ENCODE measurements around the gene CDC42.

The CDC42 gene

DNA sequence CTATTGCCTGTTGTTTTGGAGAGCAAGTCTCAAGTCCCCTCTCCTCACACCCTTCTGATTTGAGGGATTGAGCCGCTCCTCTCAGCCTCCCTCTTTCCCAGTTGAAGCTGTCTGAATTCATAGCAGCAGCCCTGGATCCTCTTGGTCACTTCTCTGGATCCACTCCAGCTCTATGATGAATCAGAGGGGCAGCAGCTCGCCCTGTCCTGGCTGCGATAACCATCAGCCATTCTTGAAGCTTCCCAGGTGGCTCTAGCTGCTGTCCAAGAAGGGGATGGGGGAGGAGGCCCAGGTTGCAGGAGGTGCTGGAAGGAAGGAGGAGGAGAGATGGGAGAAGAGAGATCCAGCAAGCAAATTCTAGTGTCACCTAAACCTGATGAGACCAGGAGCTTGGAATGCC lies 59.1 kb downstream of the CDC42 start:
- no peak for DNase-seq

DNA sequence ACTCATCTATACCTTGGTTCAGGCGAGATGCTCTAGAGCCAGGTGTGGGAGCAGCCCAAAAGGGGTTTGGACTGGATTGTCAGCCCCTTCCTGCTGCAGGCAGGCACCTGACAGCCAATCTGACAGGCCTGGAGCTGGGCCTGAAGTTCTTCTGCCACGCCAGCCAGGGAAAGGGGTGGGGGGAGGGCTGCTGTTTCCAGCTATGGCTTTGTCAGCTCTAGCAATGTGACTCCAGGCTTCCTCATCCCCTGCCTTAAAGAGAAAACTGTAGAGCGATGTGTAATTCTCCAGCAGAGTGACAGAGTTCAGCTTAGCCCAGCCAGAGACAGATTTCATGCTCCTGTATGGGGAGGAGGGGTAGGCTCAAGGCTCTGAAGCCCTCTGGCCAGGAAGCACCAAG lies 60.0 kb downstream of the CDC42 start:
- no peak for DNase-seq

GRCh38 chr1:22114083-22115012 lies 61.8 kb downstream of the CDC42 start:
- DNase-seq, result no peak

DNA sequence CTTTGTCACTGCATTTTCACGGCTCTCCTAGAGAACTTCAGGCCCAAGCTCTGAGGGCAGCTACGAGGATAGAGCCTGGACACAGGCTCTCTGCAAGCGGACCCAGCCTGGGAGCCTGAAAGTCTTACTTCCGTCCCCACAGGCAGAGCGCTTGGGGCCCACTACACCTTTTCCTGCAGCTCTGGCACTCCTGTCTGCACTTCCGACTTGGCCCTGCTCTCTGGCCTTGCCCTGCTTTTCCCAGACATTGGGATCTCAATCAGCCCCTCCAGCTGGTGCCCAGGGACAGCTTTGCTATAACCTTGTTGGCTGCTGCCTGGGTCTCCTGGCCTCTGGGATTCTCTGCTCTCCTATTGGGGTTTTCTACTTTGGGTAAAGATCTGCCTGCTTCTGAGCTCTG lies 62.8 kb downstream of the CDC42 start:
- no peak for DNase-seq

DNA sequence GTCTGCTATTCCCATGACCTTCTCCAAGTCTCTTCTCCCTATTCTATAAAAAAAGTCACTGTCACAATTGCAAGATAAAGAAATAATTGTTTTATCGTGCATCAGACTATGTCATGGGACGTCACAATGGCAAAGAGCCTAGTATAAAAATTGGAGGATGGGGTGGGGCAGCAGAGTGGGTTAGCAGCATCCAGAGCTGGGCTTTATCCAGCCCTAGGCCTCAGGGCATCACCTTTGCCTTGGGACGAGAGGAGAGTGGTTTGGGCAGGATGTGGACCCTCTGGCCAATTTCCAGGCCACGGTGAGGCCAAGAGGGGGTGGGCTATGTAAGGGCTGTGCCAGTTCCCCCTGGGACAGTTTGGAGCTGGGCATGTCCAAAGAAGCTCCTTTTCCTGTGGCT lies 64.7 kb downstream of the CDC42 start:
- no peak for DNase-seq

DNA sequence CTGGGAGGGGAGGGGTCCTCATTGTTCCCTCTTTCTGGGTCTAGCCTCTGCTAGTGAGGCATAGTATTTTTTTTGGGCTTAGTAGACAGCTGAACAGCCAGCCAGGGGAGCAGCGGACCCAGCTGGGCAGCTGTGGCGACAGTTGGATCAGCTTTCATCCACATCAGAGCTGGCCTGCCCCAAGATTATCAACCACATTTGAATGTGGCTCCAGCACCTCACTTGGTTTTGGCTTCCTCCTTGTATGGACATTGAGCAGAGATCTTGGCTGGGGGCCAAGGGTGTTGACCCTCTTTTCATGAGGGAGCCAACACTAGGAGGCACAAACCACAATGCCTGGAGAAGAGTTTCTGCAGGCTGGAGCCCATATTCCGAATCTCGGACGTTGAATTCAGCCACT lies 65.3 kb downstream of the CDC42 start:
- no peak for DNase-seq

GRCh38 chr1:22118291-22118992 lies 65.9 kb downstream of the CDC42 start:
- DNase-seq, result no peak

DNA sequence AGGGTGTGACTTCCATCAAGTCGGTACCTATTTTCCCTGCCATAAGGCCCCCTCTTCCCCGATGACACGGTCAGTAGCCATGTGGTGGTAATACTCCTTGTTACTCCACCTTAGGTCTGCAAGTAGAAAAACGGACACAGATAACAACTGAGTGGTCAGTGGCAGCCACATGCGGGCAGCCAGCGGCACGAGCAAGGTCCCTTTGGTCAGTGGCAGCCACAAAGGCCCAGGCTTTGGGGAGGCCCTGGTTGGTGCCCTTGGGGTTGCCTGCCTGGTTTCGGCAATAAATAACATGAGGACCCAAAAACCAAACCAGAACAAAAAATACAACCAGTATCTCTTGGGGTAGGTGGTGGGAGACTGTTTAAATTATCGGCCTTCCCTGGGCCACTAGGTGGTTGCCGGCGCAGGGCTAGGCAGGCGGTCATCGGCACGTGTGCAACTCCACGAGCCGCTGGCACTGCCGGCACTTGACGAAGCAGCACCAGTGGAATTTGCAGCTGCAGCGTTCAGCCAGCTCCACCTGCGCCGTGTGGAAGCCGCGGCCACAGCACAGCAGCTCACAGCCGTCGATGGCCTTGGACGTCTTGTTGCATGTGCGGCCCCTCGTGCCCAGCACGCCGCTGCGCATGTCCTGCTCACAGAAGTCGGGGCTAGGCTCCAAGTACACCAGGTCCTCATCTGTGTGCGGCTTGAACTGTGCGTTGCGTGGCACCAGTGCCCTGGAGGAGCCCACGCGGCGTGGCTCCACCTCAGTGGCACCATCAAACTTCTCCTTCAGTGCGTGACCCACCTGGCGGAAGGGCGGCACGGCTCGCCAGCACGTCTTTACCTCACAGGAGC lies 67.3 kb downstream of the CDC42 start:
- DNase-seq, result no peak

GRCh38 chr1:22120469-22120790 lies 67.9 kb downstream of the CDC42 start:
- no peak for DNase-seq

- DNase-seq, result no peak
These were observed 69.0 kb downstream of the CDC42 start for GRCh38 chr1:22121421-22121911.

- DNase-seq, result no peak
These were observed 70.0 kb downstream of the CDC42 start for GRCh38 chr1:22122273-22123070.

DNA sequence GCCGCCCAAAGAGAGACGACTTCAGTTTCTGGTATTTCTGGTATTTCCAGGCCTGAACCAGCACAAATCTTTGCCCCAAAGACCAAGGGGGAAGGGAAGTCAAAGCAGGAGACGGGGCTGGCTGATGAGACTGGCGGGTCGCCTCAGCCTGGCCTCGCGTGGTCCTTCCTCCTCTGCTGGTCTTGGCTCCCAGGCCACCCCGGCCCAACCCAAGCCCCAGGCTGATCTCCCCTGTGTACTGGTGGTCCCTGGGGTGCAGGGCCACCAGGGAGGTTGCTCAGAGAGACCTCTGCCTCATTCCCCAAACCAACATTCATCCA lies 70.5 kb downstream of the CDC42 start:
- DNase-seq, result no peak

DNA sequence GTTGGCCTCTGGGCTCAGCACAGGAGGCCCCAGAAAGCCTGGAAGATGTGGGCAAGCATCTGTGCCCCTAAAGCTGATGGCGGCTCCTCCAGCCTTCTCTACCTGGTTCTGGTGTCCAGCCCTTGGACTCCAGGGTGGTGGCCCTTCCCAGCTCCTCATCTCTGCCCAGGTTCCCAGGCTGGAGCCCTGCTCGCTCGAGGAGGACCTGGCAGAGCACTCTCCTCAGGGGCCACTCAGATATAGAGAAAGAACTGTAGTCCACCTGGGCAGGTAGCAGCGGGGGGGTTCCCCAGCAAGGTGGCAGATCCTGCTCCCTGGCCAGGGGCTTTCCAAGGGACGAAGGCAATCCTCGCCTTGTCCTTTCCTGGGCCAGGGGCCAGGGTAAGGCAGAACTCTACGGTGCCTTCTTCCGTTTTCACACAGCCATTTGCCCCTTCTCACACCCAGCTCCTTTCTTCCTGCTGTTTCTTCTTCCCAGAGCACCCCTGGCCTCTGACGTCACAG lies 71.4 kb downstream of the CDC42 start:
- DNase-seq, result no peak

- no peak for DNase-seq
These were observed 72.2 kb downstream of the CDC42 start for GRCh38 chr1:22124592-22125229.

- no peak for DNase-seq
These were observed 74.0 kb downstream of the CDC42 start for GRCh38 chr1:22126531-22126930.

DNA sequence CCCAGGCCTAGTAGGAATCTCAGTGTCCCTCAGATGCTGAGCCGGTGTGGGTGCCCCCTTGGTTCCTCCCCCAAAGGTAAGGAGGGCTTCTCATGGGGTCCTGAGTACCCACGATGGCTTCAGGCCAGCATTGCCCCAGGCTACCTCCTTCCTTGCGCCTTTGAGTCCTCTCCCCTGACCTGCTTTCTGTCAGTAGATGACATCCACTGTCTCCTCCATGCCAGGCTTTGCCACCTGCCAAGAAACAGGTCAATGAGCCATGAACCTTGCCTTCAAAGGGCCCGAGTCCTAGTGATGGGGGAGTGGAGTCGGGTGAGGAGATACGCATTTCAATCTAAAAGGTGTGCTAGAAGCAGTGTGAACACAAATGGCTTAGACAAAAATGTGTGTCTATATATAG lies 74.7 kb downstream of the CDC42 start:
- no peak for DNase-seq

DNA sequence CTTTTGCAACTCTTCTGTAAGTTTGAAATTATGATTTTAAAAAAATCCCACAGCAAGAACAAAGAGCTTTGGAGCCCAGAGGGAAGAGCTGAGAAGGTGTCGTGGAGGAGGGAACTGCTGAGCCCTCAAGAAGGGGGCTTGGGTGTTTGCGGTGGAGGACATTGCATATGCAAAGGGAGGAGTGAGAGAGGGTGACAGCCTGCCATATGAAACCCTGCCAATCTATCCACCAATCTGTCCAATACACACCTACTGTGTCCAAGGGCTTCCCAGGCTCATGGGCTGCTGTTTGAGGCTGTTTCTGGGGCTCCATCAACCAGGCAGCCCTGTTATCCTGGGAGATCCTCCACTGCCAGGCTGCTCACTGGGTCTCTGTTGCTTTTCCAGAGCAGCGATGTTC lies 75.2 kb downstream of the CDC42 start:
- DNase-seq, result no peak

DNA sequence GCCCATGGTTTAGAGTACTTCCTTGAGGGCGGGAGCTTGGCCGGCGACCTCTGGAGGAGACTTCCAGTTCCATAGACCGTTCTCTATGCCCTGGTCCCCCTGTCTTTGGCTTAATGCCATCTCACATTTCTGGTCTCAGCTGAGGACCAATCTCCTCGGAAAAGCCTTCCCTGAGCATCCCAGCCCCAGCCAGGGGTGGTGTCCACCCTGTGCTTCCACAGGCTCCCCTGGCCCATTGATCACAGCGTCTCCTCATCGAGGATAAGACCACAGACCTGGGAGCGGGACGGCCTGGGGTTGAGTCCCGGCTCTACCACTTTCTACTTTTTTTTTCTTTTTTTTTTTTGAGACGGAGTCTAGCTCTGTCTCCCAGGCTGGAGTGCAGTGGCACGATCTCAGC lies 75.9 kb downstream of the CDC42 start:
- DNase-seq, result no peak

- no peak for DNase-seq
These were observed 77.1 kb downstream of the CDC42 start for GRCh38 chr1:22129501-22130117.

- DNase-seq, result no peak
These were observed 78.6 kb downstream of the CDC42 start for GRCh38 chr1:22131062-22131461.

- peak; percentile 57 to 69 for DNase-seq
These were observed 79.5 kb downstream of the CDC42 start for GRCh38 chr1:22131875-22132486.

Measured in stimulated activated CD4-positive, alpha-beta T cell treated with anti-CD3 and anti-CD28 coated beads, Interleukin-2, amount 100 ng/mL, for 48 hours (primary cell).